ENCODE results near the gene CCNL2. TPM values are rescaled to one million over a fixed set of nuclear protein-coding genes. Genes with fewer than 3 reads are reported as not detected.

CCNL2 gene
- total and polyA plus RNA-seq, 2 of the 13 experiments (the other 11 are each of a cell fraction or from before 2014, with no cell fraction given), result 105 to 340 TPM

- TF ChIP-seq SRF (IDR thresholded peaks at IDR 0.05; ENCODE audit: low read depth, low read length) (no peak), ZBTB49 (CRISPR knock-in tag; IDR thresholded peaks at IDR 0.05; ENCODE audit: borderline replicate concordance) (no peak), DNMT1 (CRISPR knock-in tag; IDR thresholded peaks at IDR 0.05) (no peak), CREB1 (IDR thresholded peaks at IDR 0.05) (no peak), CREB1 (CRISPR knock-in tag; IDR thresholded peaks at IDR 0.05) (peak; percentile 75; the same call in 1 of the 2 replicates), ZNF264 (CRISPR knock-in tag; IDR thresholded peaks at IDR 0.05) (no peak), ZNF124 (CRISPR knock-in tag; IDR thresholded peaks at IDR 0.05) (peak; percentile 67; the same call in 1 of the 2 replicates), PHF8 (CRISPR knock-in tag; IDR thresholded peaks at IDR 0.05) (peak; percentile 10; the same call in 1 of the 2 replicates), RAD21 (CRISPR knock-in tag; IDR thresholded peaks at IDR 0.05) (peak; percentile 93), ZNF207 (IDR thresholded peaks at IDR 0.05; ENCODE audit: borderline replicate concordance) (no peak), HMG20A (CRISPR knock-in tag; IDR thresholded peaks at IDR 0.05; ENCODE audit: borderline replicate concordance) (no peak; the same call in 1 of the 2 replicates), KDM1A (CRISPR knock-in tag; IDR thresholded peaks at IDR 0.05) (no peak), ZNF414 (CRISPR knock-in tag; IDR thresholded peaks at IDR 0.05) (peak; percentile 80), GMEB2 (CRISPR knock-in tag; IDR thresholded peaks at IDR 0.05; ENCODE audit: low read depth) (no peak), ZNF451 (CRISPR knock-in tag; IDR thresholded peaks at IDR 0.05) (no peak), ZBTB42 (CRISPR knock-in tag; IDR thresholded peaks at IDR 0.05) (no peak), PREB (CRISPR knock-in tag; IDR thresholded peaks at IDR 0.05) (no peak), RARA (CRISPR knock-in tag; IDR thresholded peaks at IDR 0.05) (peak; percentile 79), TFE3 (CRISPR knock-in tag; IDR thresholded peaks at IDR 0.05) (no peak), SNRNP70 (IDR thresholded peaks at IDR 0.05; ENCODE audit: low read depth, low read length) (no peak), RBM39 (IDR thresholded peaks at IDR 0.05; ENCODE audit: low read depth, low read length, poor library complexity, severe bottlenecking) (no peak), KDM2A (CRISPR knock-in tag; IDR thresholded peaks at IDR 0.05; ENCODE audit: borderline replicate concordance, low read depth) (peak; percentile 94)
Measured at GRCh38 chr1:1441002-1441888, 42.1 kb upstream of the CCNL2 start (continued).
